ENCODE results near the gene HHAT. TPM values are rescaled to one million over a fixed set of nuclear protein-coding genes. Genes with fewer than 3 reads are reported as not detected.

HHAT gene
- total and polyA plus RNA-seq, 9 of the 15 experiments (the other 6 are each of a cell fraction or from before 2014, with no cell fraction given), result 0.07 to 0.16 (median 0.13) TPM; not detected in 1

DNA sequence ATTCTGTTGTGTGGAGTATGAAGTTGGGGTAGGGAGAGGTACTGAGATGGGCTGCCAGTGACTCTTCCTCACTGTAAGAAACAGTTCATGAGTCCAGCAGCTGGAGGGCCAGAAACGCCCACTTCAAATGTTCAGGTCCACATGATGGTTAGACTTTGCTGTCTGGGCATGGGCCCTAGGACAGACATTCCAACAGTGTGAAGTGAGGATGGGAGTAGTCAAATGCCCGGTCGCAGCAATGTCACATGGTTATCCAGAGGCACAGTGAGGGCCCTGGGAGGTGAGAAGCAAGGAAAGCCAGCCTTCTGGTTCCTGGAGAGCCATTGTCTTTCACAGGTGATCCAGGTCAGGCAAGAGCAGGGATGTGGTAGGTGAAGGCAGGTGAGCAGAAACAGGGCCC is 304.4 kb downstream of the HHAT start:
- Histone ChIP-seq H3K27me3 (ENCODE audit: control insufficient read depth in 2 of 2, insufficient read depth in 2 of 2, low read length in 2 of 2) (no peaks in the 10 kb centered on the region; a peak in 1 of 5 replicates), H3K36me3 (ENCODE audit: control insufficient read depth, insufficient read depth, low read length) (no peaks in the 10 kb centered on the region), H3K79me2 (ENCODE audit: control insufficient read depth, insufficient read depth, low read length) (no peaks in the 10 kb centered on the region), H2AFZ (ENCODE audit: low read depth, low read length) (no peak overlapping the region), H3K9me1 (ENCODE audit: control insufficient read depth, insufficient read depth, low read length) (no peaks in the 10 kb centered on the region), H3K4me3 (no peak overlapping the region), H3K9ac (ENCODE audit: insufficient read depth in 1 of 2, low read depth in 2 of 2, low read length in 2 of 2) (no peak overlapping the region), H4K20me1 (replicated peaks; ENCODE audit: control insufficient read depth, insufficient read depth, low read length) (no peaks in the 10 kb centered on the region), H3K4me1 (replicated peaks in 1 of 2; ENCODE audit: control insufficient read depth in 2 of 2, insufficient read depth in 2 of 2, low read length in 2 of 2) (no peaks in the 10 kb centered on the region), H3K4me2 (ENCODE audit: insufficient read depth, low read length) (no peak overlapping the region), H3K27ac (ENCODE audit: extremely low read depth, low read depth, low read length) (no peak overlapping the region), H3K9me3 (replicated peaks; ENCODE audit: control insufficient read depth, insufficient read depth, low read depth, low read length) (no peaks in the 10 kb centered on the region)
- no peak for TF ChIP-seq MCM3 (IDR thresholded peaks at IDR 0.05)
- no peak for TF ChIP-seq PHTF2 (CRISPR knock-in tag; IDR thresholded peaks at IDR 0.05)
- TF ChIP-seq MEF2A (IDR thresholded peaks at IDR 0.05; ENCODE audit: control insufficient read depth, low read depth, low read length), result no peak
- no peak for TF ChIP-seq SMC3 (conservative IDR thresholded peaks at IDR 0.05; ENCODE audit: insufficient read depth, low read depth, low read length)
- TF ChIP-seq GABPA (tag; conservative IDR thresholded peaks at IDR 0.05; ENCODE audit: low read depth), result no peak
- no peak for TF ChIP-seq ZNF76 (CRISPR knock-in tag; IDR thresholded peaks at IDR 0.05; ENCODE audit: borderline replicate concordance)
- no peak for TF ChIP-seq PHF20 (IDR thresholded peaks at IDR 0.05; ENCODE audit: partially characterized antibody)
- TF ChIP-seq ARID2 (IDR thresholded peaks at IDR 0.05), result no peak
- no peak for TF ChIP-seq ZFPM2 (CRISPR knock-in tag; IDR thresholded peaks at IDR 0.05)
- TF ChIP-seq, protein P1, sequence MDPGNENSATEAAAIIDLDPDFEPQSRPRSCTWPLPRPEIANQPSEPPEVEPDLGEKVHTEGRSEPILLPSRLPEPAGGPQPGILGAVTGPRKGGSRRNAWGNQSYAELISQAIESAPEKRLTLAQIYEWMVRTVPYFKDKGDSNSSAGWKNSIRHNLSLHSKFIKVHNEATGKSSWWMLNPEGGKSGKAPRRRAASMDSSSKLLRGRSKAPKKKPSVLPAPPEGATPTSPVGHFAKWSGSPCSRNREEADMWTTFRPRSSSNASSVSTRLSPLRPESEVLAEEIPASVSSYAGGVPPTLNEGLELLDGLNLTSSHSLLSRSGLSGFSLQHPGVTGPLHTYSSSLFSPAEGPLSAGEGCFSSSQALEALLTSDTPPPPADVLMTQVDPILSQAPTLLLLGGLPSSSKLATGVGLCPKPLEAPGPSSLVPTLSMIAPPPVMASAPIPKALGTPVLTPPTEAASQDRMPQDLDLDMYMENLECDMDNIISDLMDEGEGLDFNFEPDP (CRISPR knock-in tag; IDR thresholded peaks at IDR 0.05), result no peak
- no peak for TF ChIP-seq KDM4B (IDR thresholded peaks at IDR 0.05; ENCODE audit: borderline replicate concordance in 2 of 2, low read depth in 1 of 2)
- TF ChIP-seq, protein P2, sequence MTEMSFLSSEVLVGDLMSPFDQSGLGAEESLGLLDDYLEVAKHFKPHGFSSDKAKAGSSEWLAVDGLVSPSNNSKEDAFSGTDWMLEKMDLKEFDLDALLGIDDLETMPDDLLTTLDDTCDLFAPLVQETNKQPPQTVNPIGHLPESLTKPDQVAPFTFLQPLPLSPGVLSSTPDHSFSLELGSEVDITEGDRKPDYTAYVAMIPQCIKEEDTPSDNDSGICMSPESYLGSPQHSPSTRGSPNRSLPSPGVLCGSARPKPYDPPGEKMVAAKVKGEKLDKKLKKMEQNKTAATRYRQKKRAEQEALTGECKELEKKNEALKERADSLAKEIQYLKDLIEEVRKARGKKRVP (CRISPR knock-in tag; IDR thresholded peaks at IDR 0.05), result no peak
- no peak for FAIRE-seq
- WGBS (ENCODE audit: insufficient coverage, low coverage, missing lambda C conversion rate), result 0% methylated on average over 3 of the region's 3 CpGs
- ChIA-PET POLR2A (no interaction called here), CTCF (ENCODE audit: low intra/inter-chr PET ratio) (no interaction called here)
- BruUV-seq (replicated peaks), result no TSS peak
- ATAC-seq, result no peak
- in situ Hi-C loops (cut with MboI) (no loop called here), intact Hi-C loops (cut with micrococcal nuclease) (no loop called here)
- no peak for DNase-seq (ENCODE audit: extremely low read depth in 1 of 4, low spot score in 3 of 4)
